HCT116 (cell line): ENCODE measurements around the gene ZNF316. TPM values are rescaled to one million over a fixed set of nuclear protein-coding genes. Genes with fewer than 3 reads are reported as not detected.

Source experiments
- ATAC-seq: fragments of 200-7000 bp; cut with Tn5 transposase; 2 replicates; pipeline ENCODE4 v1.9.1; 2020; ENCODE audit warnings: mild to moderate bottlenecking, moderate library complexity
- BruUV-seq: library from RNA; stranded (reverse); fragments of 400-500 nt; replicated peaks from 2 replicates; lab custom pipeline; 2021; lab: Mats Ljungman, UMichigan
- CTCF ChIA-PET: fragments of 300-600 bp; sonication (Branson Sonifier 250); formaldehyde crosslinking; loops from one replicate; lab custom pipeline; 2021; ENCODE audit warnings: antibody characterized with exemption; lab: Charles Lee
- POLR2A ChIA-PET: fragments of 300-600, 350-600 bp; sonication (Branson Sonifier 250); formaldehyde crosslinking; loops from one replicate; lab custom pipeline; 2021; ENCODE audit warnings: antibody characterized with exemption; lab: Charles Lee
- RAD21 ChIA-PET, 2 experiments: fragments of 300-600 bp; sonication (Branson Sonifier 250); formaldehyde crosslinking; loops; one replicate each; lab custom pipeline; 2023; ENCODE audit warnings: low total read pairs in 2 of 2; ENCODE audit not compliant: uncharacterized antibody in 2 of 2, unreplicated experiment in 2 of 2, low non-redundant PET in 1 of 2; lab: Charles Lee
- DNase-seq: peaks from one replicate; pipeline ENCODE4 v3.0.0-alpha.2; 2010; ENCODE audit warnings: low read depth, low spot score
- H2AFZ ChIP-seq: fragments of 200-600 bp; shearing (Covaris generic), sonication (generic); 2 replicates; pipeline ENCODE4 v1.6.1; 2017; ENCODE audit warnings: low read depth, mixed run types, mixed read lengths, antibody characterized with exemption, low read length; ENCODE audit not compliant: poor library complexity, severe bottlenecking
- H3K27ac ChIP-seq: 2 replicates; pipeline ENCODE4 v1.5.1; 2012; ENCODE audit warnings: low read depth, low read length
- H3K27me3 ChIP-seq: fragments of 200-600 bp; sonication (generic); 2 replicates; pipeline ENCODE4 v1.6.1; 2016; ENCODE audit warnings: mixed run types, low read length, mixed read lengths; ENCODE audit not compliant: insufficient read depth
- H3K36me3 ChIP-seq, 2 experiments: fragments of 200-500 bp in 1 of 2; fragments of 200-600 bp in 1 of 2; sonication (Bioruptor generic) in 1 of 2; sonication (generic) in 1 of 2; 2 replicates each; pipeline versions ENCODE4 v1.5.1 to v1.6.1; 2014 to 2016; ENCODE audit warnings: low read length in 2 of 2, inconsistent platforms in 1 of 2, mixed read lengths in 1 of 2, mixed run types in 1 of 2; ENCODE audit not compliant: insufficient read depth in 2 of 2, control insufficient read depth in 1 of 2
- H3K4me1 ChIP-seq, 2 experiments: fragments of 200-600 bp in 1 of 2; sonication (generic) in 1 of 2; 2 replicates each; pipeline versions ENCODE4 v1.5.1 to v1.6.1; 2012 to 2017; ENCODE audit warnings: low read length in 2 of 2, inconsistent platforms in 1 of 2, mild to moderate bottlenecking in 1 of 2, mixed read lengths in 1 of 2, mixed run types in 1 of 2, moderate library complexity in 1 of 2; ENCODE audit not compliant: insufficient read depth in 2 of 2, control insufficient read depth in 1 of 2
- H3K4me2 ChIP-seq: fragments of 200-600 bp; sonication (generic); 2 replicates; pipeline ENCODE4 v1.6.1; 2017; ENCODE audit warnings: mixed run types, low read length, mixed read lengths
- H3K4me3 ChIP-seq, 2 experiments: fragments of 200-600 bp in 1 of 2; sonication (generic) in 1 of 2; replicated peaks in 1 of 2; 2 replicates each; pipeline ENCODE4 v1.5.1; 2011 to 2016; ENCODE audit warnings: low read length in 2 of 2, control low read depth in 1 of 2, low read depth in 1 of 2, mild to moderate bottlenecking in 1 of 2, mixed read lengths in 1 of 2, mixed run types in 1 of 2
- H3K79me2 ChIP-seq: fragments of 200-600 bp; sonication (generic); 2 replicates; pipeline ENCODE4 v1.6.1; 2017; ENCODE audit warnings: mild to moderate bottlenecking, mixed run types, low read length, moderate library complexity, mixed read lengths; ENCODE audit not compliant: insufficient read depth
- H3K9ac ChIP-seq: fragments of 200-600 bp; sonication (generic); 2 replicates; pipeline ENCODE4 v1.6.1; 2016; ENCODE audit warnings: low read length, mixed read lengths
- H3K9me2 ChIP-seq: fragments of 200-600 bp; sonication (generic), shearing (Covaris generic); 2 replicates; pipeline ENCODE4 v1.6.1; 2017; ENCODE audit warnings: mixed run types, mild to moderate bottlenecking, moderate library complexity; ENCODE audit not compliant: insufficient read depth
- H3K9me3 ChIP-seq, 2 experiments: fragments of 200-500 bp in 1 of 2; fragments of 200-600 bp in 1 of 2; sonication (Bioruptor generic) in 1 of 2; sonication (generic) in 1 of 2; 2 replicates each; pipeline ENCODE4 v1.6.1; 2014 to 2017; ENCODE audit warnings: low read length in 2 of 2, mixed read lengths in 2 of 2, inconsistent platforms in 1 of 2, low read depth in 1 of 2, mild to moderate bottlenecking in 1 of 2, mixed run types in 1 of 2, moderate library complexity in 1 of 2; ENCODE audit not compliant: control insufficient read depth in 1 of 2, insufficient read depth in 1 of 2
- H4K20me1 ChIP-seq: fragments of 200-600 bp; sonication (generic), shearing (Covaris generic); 2 replicates; pipeline ENCODE4 v1.6.1; 2017; ENCODE audit warnings: mixed run types, mild to moderate bottlenecking, moderate library complexity; ENCODE audit not compliant: insufficient read depth
- ATF3 ChIP-seq: IDR thresholded peaks from 2 replicates; pipeline ENCODE4 v1.6.1; 2012
- ELF1 ChIP-seq: IDR thresholded peaks from 2 replicates; pipeline ENCODE4 v1.6.1; 2012; ENCODE audit warnings: low read depth, borderline replicate concordance
- JUND ChIP-seq: IDR thresholded peaks from 2 replicates; pipeline ENCODE4 v1.6.1; 2012
- MAX ChIP-seq: IDR thresholded peaks from 2 replicates; pipeline ENCODE4 v1.6.1; 2012
- SIN3A ChIP-seq: IDR thresholded peaks from 2 replicates; pipeline ENCODE4 v1.6.1; 2012; ENCODE audit warnings: low read depth
- SP1 ChIP-seq: IDR thresholded peaks from 2 replicates; pipeline ENCODE4 v1.6.1; 2012; ENCODE audit warnings: low read depth
- TCF7L2 ChIP-seq: IDR thresholded peaks from 2 replicates; pipeline ENCODE4 v1.7.0; 2011; ENCODE audit warnings: borderline replicate concordance, inconsistent platforms; ENCODE audit not compliant: insufficient read depth, insufficient read length; ENCODE audit errors: extremely low read depth
- YY1 ChIP-seq: IDR thresholded peaks from 2 replicates; pipeline ENCODE4 v1.6.1; 2011; ENCODE audit warnings: low read length, low read depth, moderate library complexity, mild to moderate bottlenecking; ENCODE audit not compliant: insufficient replicate concordance; ENCODE audit errors: extremely low read depth
- intact Hi-C: fragments of 100-400 bp; cut with micrococcal nuclease; formaldehyde crosslinking; loops from 2 replicates; pipeline ENCODE4 v1.10.0; 2022
- total RNA-seq: library from RNA; stranded (reverse); gene quantifications from one replicate; pipeline ENCODE4 v1.2.1, GENCODE V29; 2021; ENCODE audit not compliant: unreplicated experiment

ZNF316 gene
- total RNA-seq, 1 experiment from 2014 or later: 25.0 TPM

GRCh38 chr7:6618621-6619020, 18.5 kb upstream of the ZNF316 start (continued):
- TF ChIP-seq SIN3A: no peak
- no peak for TF ChIP-seq SP1
- TF ChIP-seq MAX: no peak
- TF ChIP-seq ATF3: no peak
- no peak for TF ChIP-seq TCF7L2
- TF ChIP-seq, all 23 proteins: peak for 0

DNA sequence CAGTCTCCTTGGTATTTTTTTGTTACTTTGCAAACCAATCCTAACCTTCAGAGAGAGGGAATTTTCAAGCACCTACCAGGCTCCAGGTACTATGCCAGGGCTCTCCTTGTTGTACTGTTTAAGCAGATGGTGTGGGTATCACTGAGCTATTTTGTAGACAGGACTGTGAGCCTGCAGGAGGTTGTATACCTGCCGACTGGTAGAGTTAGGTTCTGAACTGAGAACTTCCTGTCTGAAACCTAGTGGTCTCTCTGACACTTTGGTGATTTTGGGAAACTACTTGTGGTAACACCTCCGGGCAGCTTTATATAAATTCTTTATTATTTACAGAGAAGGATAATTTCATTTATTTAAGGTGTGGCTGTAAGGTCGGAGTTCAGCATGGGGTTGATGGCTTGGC, 17.2 kb upstream of the ZNF316 start:
- ChIA-PET CTCF (no interaction called here), POLR2A (no interaction called here), RAD21 (no interaction called here)
- no TSS peak for BruUV-seq
- Histone ChIP-seq H3K4me2 (no peak overlapping the region), H3K36me3 (no peaks in the 10 kb centered on the region), H3K9ac (no peak overlapping the region), H3K4me3 (no peak overlapping the region), H3K9me2 (no peaks in the 10 kb centered on the region), H3K4me1 (no peaks in the 10 kb centered on the region), H3K27ac (no peak overlapping the region), H3K79me2 (no peaks in the 10 kb centered on the region), H4K20me1 (no peaks in the 10 kb centered on the region), H3K9me3 (no peaks in the 10 kb centered on the region), H3K27me3 (peaks cover 3% of the 10 kb centered on the region; the same call in 1 of the 2 replicates), H2AFZ (no peak overlapping the region)
- intact Hi-C loops: no loop called here
- TF ChIP-seq ATF3 (no peak), YY1 (no peak), JUND (no peak), TCF7L2 (no peak), MAX (no peak), ELF1 (no peak)
- no peak for ATAC-seq
- DNase-seq: no peak
